OCI-M1 (cell line): ENCODE data around the gene SF3B3.
"Not testable (repeated sequence)": the region's sequence is repeated elsewhere in the genome, so short reads cannot be mapped to it uniquely, and the experiment has no call there.

ENCODE experiments used
- DNase-seq: peaks from one replicate; lab custom pipeline; 2025; lab: John Stamatoyannopoulos, UW

Gene SF3B3

DNA sequence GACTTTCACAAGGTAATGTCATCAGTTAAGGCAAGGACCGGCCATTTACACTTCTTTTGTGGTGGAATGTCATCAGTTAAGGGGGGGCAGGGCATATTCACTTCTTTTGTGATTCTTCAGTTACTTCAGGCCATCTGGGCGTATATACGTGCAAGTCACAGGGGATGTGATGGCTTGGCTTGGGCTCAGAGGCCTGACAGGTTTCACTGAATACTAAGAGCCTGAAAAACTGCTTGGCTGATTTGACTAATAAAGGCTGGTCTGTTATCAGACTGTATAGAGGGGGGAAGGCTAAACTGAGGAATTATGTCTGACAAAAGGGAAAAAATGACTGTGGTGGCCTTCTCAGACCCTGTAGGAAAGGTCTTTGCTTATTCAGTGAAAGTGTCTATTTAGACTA is 98.2 kb downstream of the SF3B3 start:
- DNase-seq, result not testable (repeated sequence)
